Stimulated activated CD4-positive, alpha-beta T cell treated with anti-CD3 and anti-CD28 coated beads, TNF-alpha, amount 100 ng/mL, for 1 hour (primary cell): ENCODE measurements around the gene MICU1.

ENCODE experiments used
- DNase-seq, 3 donors: peaks; one replicate each; pipeline ENCODE4 v3.0.0-alpha.2; 2020; ENCODE audit warnings: low read depth in 3 of 3, low spot score in 1 of 3

Gene MICU1

GRCh38 chr10:72637398-72637857 is 11.5 kb upstream of the MICU1 start:
- no peak for DNase-seq

- no peak for DNase-seq
These were observed 4.3 kb upstream of the MICU1 start for GRCh38 chr10:72630144-72630543.

GRCh38 chr10:72626444-72626754 is 520 bp upstream of the MICU1 start:
- no peak for DNase-seq

GRCh38 chr10:72625276-72625607 is 637 bp downstream of the MICU1 start:
- no peak for DNase-seq

- no peak for DNase-seq
These were observed 3.6 kb downstream of the MICU1 start for GRCh38 chr10:72622271-72622670.

GRCh38 chr10:72616716-72617115 is 9.2 kb downstream of the MICU1 start:
- no peak for DNase-seq

GRCh38 chr10:72615970-72616369 is 9.9 kb downstream of the MICU1 start:
- no peak for DNase-seq

GRCh38 chr10:72612203-72612826 is 13.6 kb downstream of the MICU1 start:
- DNase-seq = no peak

GRCh38 chr10:72611783-72612182 is 14.1 kb downstream of the MICU1 start:
- no peak for DNase-seq

GRCh38 chr10:72610466-72610865 is 15.4 kb downstream of the MICU1 start:
- no peak for DNase-seq

- DNase-seq = no peak
These were observed 20.8 kb downstream of the MICU1 start for GRCh38 chr10:72605122-72605521.

GRCh38 chr10:72601144-72601543 is 24.7 kb downstream of the MICU1 start:
- no peak for DNase-seq

- DNase-seq = no peak
These were observed 26.8 kb downstream of the MICU1 start for GRCh38 chr10:72598769-72599701.

- DNase-seq = no peak
These were observed 28.0 kb downstream of the MICU1 start for GRCh38 chr10:72597897-72598296.

GRCh38 chr10:72595436-72595835 is 30.4 kb downstream of the MICU1 start:
- DNase-seq = no peak

- DNase-seq = no peak
These were observed 31.9 kb downstream of the MICU1 start for GRCh38 chr10:72593963-72594362.

GRCh38 chr10:72588266-72588665 is 37.6 kb downstream of the MICU1 start:
- DNase-seq = no peak

GRCh38 chr10:72587568-72587967 is 38.3 kb downstream of the MICU1 start:
- no peak for DNase-seq

GRCh38 chr10:72574636-72575035 is 51.2 kb downstream of the MICU1 start:
- no peak for DNase-seq

- no peak for DNase-seq
These were observed 52.8 kb downstream of the MICU1 start for GRCh38 chr10:72573079-72573478.

- DNase-seq = no peak
These were observed 57.8 kb downstream of the MICU1 start for GRCh38 chr10:72567889-72568640.

GRCh38 chr10:72567421-72567820 is 58.5 kb downstream of the MICU1 start:
- DNase-seq = no peak
